Neural cell (in vitro differentiated cells): ENCODE results near the gene FAM124A. TPM values are rescaled to one million over a fixed set of nuclear protein-coding genes. Genes with fewer than 3 reads are reported as not detected.

Experiments used
- H2AFZ ChIP-seq: fragments of 200-600, 300-800 bp; sonication (generic), shearing (Covaris generic); 2 replicates; pipeline ENCODE4 v1.6.0; 2014; ENCODE audit warnings: low read depth, mild to moderate bottlenecking, antibody characterized with exemption, low read length, moderate library complexity
- H3F3A ChIP-seq: fragments of 200-600 bp; shearing (Covaris generic); 2 replicates; pipeline ENCODE4 v1.6.1; 2016; ENCODE audit warnings: mild to moderate bottlenecking, moderate library complexity, mixed read lengths, antibody characterized with exemption, low read length; ENCODE audit not compliant: insufficient read depth, poor library complexity, severe bottlenecking
- H3K27ac ChIP-seq: fragments of 200-600, 300-800 bp; sonication (generic), shearing (Covaris generic); 2 replicates; pipeline ENCODE4 v1.5.1; 2014; ENCODE audit warnings: mild to moderate bottlenecking, low read length, moderate library complexity
- H3K27me3 ChIP-seq: fragments of 300-800, 200-600 bp; sonication (generic), shearing (Covaris generic); 2 replicates; pipeline ENCODE4 v1.6.0; 2014; ENCODE audit warnings: mild to moderate bottlenecking, low read depth, low read length, moderate library complexity; ENCODE audit not compliant: insufficient read depth
- H3K36me3 ChIP-seq: fragments of 300-800, 200-600 bp; sonication (generic), shearing (Covaris generic); 2 replicates; pipeline ENCODE4 v1.5.1; 2014; ENCODE audit warnings: mild to moderate bottlenecking, antibody characterized with exemption, low read length, moderate library complexity; ENCODE audit not compliant: insufficient read depth
- H3K4me2 ChIP-seq: fragments of 300-800, 200-600 bp; sonication (generic), shearing (Covaris generic); 2 replicates; pipeline ENCODE4 v1.6.0; 2014; ENCODE audit warnings: mild to moderate bottlenecking, low read length
- H3K4me3 ChIP-seq: fragments of 300-800, 200-600 bp; sonication (generic), shearing (Covaris generic); 2 replicates; pipeline ENCODE4 v1.5.1; 2014; ENCODE audit warnings: mild to moderate bottlenecking, low read length, moderate library complexity
- H3K79me2 ChIP-seq: fragments of 200-600 bp; shearing (Covaris generic); replicated peaks from 2 replicates; pipeline ENCODE4 v1.6.0; 2014; ENCODE audit warnings: mild to moderate bottlenecking, low read length, moderate library complexity; ENCODE audit not compliant: insufficient read depth
- H3K9ac ChIP-seq: fragments of 300-800, 200-600 bp; sonication (generic), shearing (Covaris generic); 2 replicates; pipeline ENCODE4 v1.6.1; 2016; ENCODE audit warnings: mild to moderate bottlenecking, low read length, mixed read lengths
- H3K9me2 ChIP-seq: fragments of 200-600 bp; shearing (Covaris generic); 2 replicates; pipeline ENCODE4 v1.6.1; 2016; ENCODE audit warnings: mild to moderate bottlenecking, low read length, mixed read lengths; ENCODE audit not compliant: insufficient read depth
- H3K9me3 ChIP-seq: fragments of 200-600, 300-800 bp; sonication (generic), shearing (Covaris generic); 2 replicates; pipeline ENCODE4 v1.6.1; 2016; ENCODE audit warnings: mild to moderate bottlenecking, mixed run types, low read length, moderate library complexity, mixed read lengths
- H4K20me1 ChIP-seq: fragments of 200-600 bp; shearing (Covaris generic); 2 replicates; pipeline ENCODE4 v1.6.1; 2016; ENCODE audit warnings: mild to moderate bottlenecking, mixed run types; ENCODE audit not compliant: insufficient read depth
- CTCF ChIP-seq: fragments of 450-650 bp; IDR thresholded peaks from 2 replicates; pipeline ENCODE4 v1.5.1; 2014; ENCODE audit warnings: antibody characterized with exemption, mild to moderate bottlenecking, moderate library complexity; ENCODE audit not compliant: poor library complexity, severe bottlenecking
- EP300 ChIP-seq: fragments of 450-650 bp; conservative IDR thresholded peaks from 2 replicates; pipeline ENCODE4 v1.6.1; 2014; ENCODE audit warnings: antibody characterized with exemption, mild to moderate bottlenecking, moderate library complexity; ENCODE audit not compliant: poor library complexity, severe bottlenecking
- EZH2 ChIP-seq: fragments of 200-600, 300-800 bp; shearing (Covaris generic), sonication (generic); IDR thresholded peaks from 2 replicates; pipeline ENCODE4 v1.6.1; 2014; ENCODE audit warnings: antibody characterized with exemption, low read length, borderline replicate concordance, mild to moderate bottlenecking; ENCODE audit not compliant: insufficient read depth, poor library complexity, severe bottlenecking
- MXI1 ChIP-seq: fragments of 450-650 bp; conservative IDR thresholded peaks from 2 replicates; pipeline ENCODE4 v1.6.1; 2014; ENCODE audit warnings: antibody characterized with exemption, mild to moderate bottlenecking; ENCODE audit not compliant: poor library complexity, severe bottlenecking
- POLR2AphosphoS5 ChIP-seq: IDR thresholded peaks from 2 replicates; pipeline ENCODE4 v1.6.1; 2012
- RAD21 ChIP-seq: fragments of 450-650 bp; conservative IDR thresholded peaks from 2 replicates; pipeline ENCODE4 v1.6.1; 2014; ENCODE audit warnings: antibody characterized with exemption, mild to moderate bottlenecking, moderate library complexity
- REST ChIP-seq: IDR thresholded peaks from 2 replicates; pipeline ENCODE4 v1.6.1; 2012; ENCODE audit warnings: borderline replicate concordance
- SMC3 ChIP-seq: fragments of 450-650 bp; conservative IDR thresholded peaks from 2 replicates; pipeline ENCODE4 v1.6.1; 2014; ENCODE audit warnings: antibody characterized with exemption, mild to moderate bottlenecking, moderate library complexity; ENCODE audit not compliant: poor library complexity
- TAF1 ChIP-seq: IDR thresholded peaks from 2 replicates; pipeline ENCODE4 v1.6.1; 2012; ENCODE audit warnings: low read depth
- polyA plus RNA-seq: library from polyadenylated mRNA; depleted of rRNA; stranded (reverse); fragments of >200 nt; gene quantifications from 2 replicates; pipeline ENCODE4 v1.2.3, GENCODE V29; 2014

The FAM124A gene
- polyA plus RNA-seq, 1 donor from 2014 or later, result 3.0 TPM

- no peaks in the 10 kb centered on the region for H3K9me2 ChIP-seq
- H3K9ac ChIP-seq, result no peak overlapping the region
- H3K4me2 ChIP-seq, result no peak overlapping the region
- no peaks in the 10 kb centered on the region for H3K9me3 ChIP-seq
- H3F3A ChIP-seq, result no peaks in the 10 kb centered on the region
- H3K4me3 ChIP-seq, result no peak overlapping the region
- no peak for TF ChIP-seq POLR2AphosphoS5
- no peak for TF ChIP-seq RAD21
- no peak for TF ChIP-seq CTCF
- TF ChIP-seq MXI1, result no peak
- TF ChIP-seq EP300, result no peak
- no peak for TF ChIP-seq REST
- TF ChIP-seq EZH2, result no peak
- H3K27me3 ChIP-seq, result no peaks in the 10 kb centered on the region
- no peak overlapping the region for H3K27ac ChIP-seq
- H4K20me1 ChIP-seq, result no peaks in the 10 kb centered on the region
- H3K79me2 ChIP-seq, result no peaks in the 10 kb centered on the region
- no peak overlapping the region for H2AFZ ChIP-seq
- no peaks in the 10 kb centered on the region for H3K36me3 ChIP-seq
Measured at GRCh38 chr13:51240178-51240577, 18.0 kb downstream of the FAM124A start.

- H3K9me2 ChIP-seq, result no peaks in the 10 kb centered on the region
- H3K27ac ChIP-seq, result no peak overlapping the region
- H3K27me3 ChIP-seq, result no peaks in the 10 kb centered on the region
- no peak overlapping the region for H3K4me2 ChIP-seq
- H3K36me3 ChIP-seq, result no peaks in the 10 kb centered on the region
- no peaks in the 10 kb centered on the region for H4K20me1 ChIP-seq
- no peak overlapping the region for H2AFZ ChIP-seq
- no peaks in the 10 kb centered on the region for H3F3A ChIP-seq
- H3K79me2 ChIP-seq, result no peaks in the 10 kb centered on the region
- H3K9ac ChIP-seq, result no peak overlapping the region
- TF ChIP-seq EZH2 (no peak), CTCF (no peak), REST (no peak), TAF1 (no peak), EP300 (no peak), RAD21 (no peak), POLR2AphosphoS5 (no peak), MXI1 (no peak), SMC3 (no peak)
- H3K4me3 ChIP-seq, result no peak overlapping the region
- no peaks in the 10 kb centered on the region for H3K9me3 ChIP-seq
Measured at GRCh38 chr13:51240958-51241357, 18.8 kb downstream of the FAM124A start.
